Measurements from ENCODE around the gene SRMS.

GRCh38 chr20:63513207-63513606 is 34.3 kb downstream of the SRMS start:
- no peak for TF ChIP-seq CTCF (IDR thresholded peaks at IDR 0.05; ENCODE audit: low read length)
- no peak for TF ChIP-seq EZH2 (optimal IDR thresholded peaks at IDR 0.05; ENCODE audit: low read depth, low read length)

Measured in MM.1S (cell line).